T-cell (primary cell): ENCODE data around the gene THOC2. TPM values are rescaled to one million over a fixed set of nuclear protein-coding genes. Genes with fewer than 3 reads are reported as not detected.
"Not testable (repeated sequence)": the region's sequence is repeated elsewhere in the genome, so short reads cannot be mapped to it uniquely, and the experiment has no call there.

Experiments used
- ATAC-seq, 4 experiments: fragments of 200-7000 bp in 3 of 4; fragments of 150-1000 bp in 1 of 4; cut with Tn5 transposase; replicated peaks in 1 of 4; 1 replicate in 3 of 4; 2 replicates in 1 of 4; pipeline ENCODE4 v1.10.0; 2021; ENCODE audit warnings: moderate library complexity in 3 of 4, mild to moderate bottlenecking in 2 of 4, moderate number of reproducible peaks in 1 of 4
- CTCF ChIA-PET, 2 donors: fragments of 300-600 bp; sonication (Branson Sonifier 250); formaldehyde crosslinking; loops; one replicate each; lab custom pipeline; 2022; ENCODE audit warnings: antibody characterized with exemption in 2 of 2; lab: Charles Lee
- POLR2A ChIA-PET, 2 donors: fragments of 300-600 bp; sonication (Branson Sonifier 250); formaldehyde crosslinking; loops; one replicate each; lab custom pipeline; 2022; ENCODE audit warnings: antibody characterized with exemption in 2 of 2; lab: Charles Lee
- DNase-seq, 35 experiments: peaks; one replicate each; pipeline versions ENCODE4 v3.0.0 to v3.0.0-alpha.2; 2013 to 2023
- H3K27ac ChIP-seq: one replicate; pipeline ENCODE4 v1.5.1; 2013; ENCODE audit warnings: low read length
- H3K27me3 ChIP-seq, 2 experiments: replicated peaks in 1 of 2; 1 replicate in 1 of 2; 2 replicates in 1 of 2; pipeline versions ENCODE4 v1.6.1 to v1.7.0; 2013; ENCODE audit warnings: low read length in 1 of 2, mixed read lengths in 1 of 2; ENCODE audit not compliant: control insufficient read depth in 2 of 2, insufficient read depth in 2 of 2; ENCODE audit errors: extremely low read depth in 1 of 2
- H3K36me3 ChIP-seq, 2 donors: 1 replicate in 1 of 2; 2 replicates in 1 of 2; pipeline versions ENCODE4 v1.6.1 to v1.7.0; 2013; ENCODE audit warnings: low read length in 1 of 2; ENCODE audit not compliant: control insufficient read depth in 2 of 2, insufficient read depth in 1 of 2; ENCODE audit errors: extremely low read depth in 1 of 2
- H3K4me1 ChIP-seq, 2 experiments: 1 replicate in 1 of 2; 2 replicates in 1 of 2; pipeline versions ENCODE4 v1.6.1 to v1.7.0; 2013; ENCODE audit warnings: low read length in 2 of 2, mixed read lengths in 1 of 2; ENCODE audit not compliant: insufficient read depth in 2 of 2, control insufficient read depth in 1 of 2; ENCODE audit errors: extremely low read depth in 1 of 2
- H3K4me3 ChIP-seq, 2 donors: 1 replicate in 1 of 2; 2 replicates in 1 of 2; pipeline versions ENCODE4 v1.5.1 to v1.7.0; 2013; ENCODE audit warnings: mild to moderate bottlenecking in 2 of 2, low read length in 1 of 2, moderate library complexity in 1 of 2; ENCODE audit not compliant: control insufficient read depth in 1 of 2; ENCODE audit errors: extremely low read depth in 1 of 2
- H3K9me3 ChIP-seq: 2 replicates; pipeline ENCODE4 v1.7.0; 2013
- H3K27ac Mint-ChIP-seq, 2 donors: one replicate each; pipeline ENCODE4 v1.8.0; 2020 to 2021; ENCODE audit warnings: mild to moderate bottlenecking in 2 of 2, mixed read lengths in 2 of 2
- H3K27me3 Mint-ChIP-seq, 2 donors: one replicate each; pipeline ENCODE4 v1.8.0; 2021 to 2022; ENCODE audit warnings: mixed read lengths in 2 of 2
- H3K36me3 Mint-ChIP-seq: one replicate; pipeline ENCODE4 v1.8.0; 2021; ENCODE audit warnings: mixed read lengths
- H3K4me1 Mint-ChIP-seq, 3 donors: one replicate each; pipeline ENCODE4 v1.8.0; 2020 to 2022; ENCODE audit warnings: mixed read lengths in 3 of 3, mild to moderate bottlenecking in 1 of 3
- H3K4me3 Mint-ChIP-seq, 3 donors: one replicate each; pipeline ENCODE4 v1.8.0; 2020 to 2022; ENCODE audit warnings: mild to moderate bottlenecking in 3 of 3, mixed read lengths in 3 of 3, moderate library complexity in 3 of 3
- H3K9me3 Mint-ChIP-seq, 3 donors: one replicate each; pipeline ENCODE4 v1.8.0; 2020 to 2022; ENCODE audit warnings: mixed read lengths in 3 of 3
- WGBS: methylation state at CpG from one replicate; pipeline ENCODE4 v1.1.5; 2013; ENCODE audit warnings: missing lambda C conversion rate; ENCODE audit not compliant: insufficient coverage; 5-methylcytosine and 5-hydroxymethylcytosine counted together
- total RNA-seq, 35 experiments: library from RNA in 6 of 35; stranded (reverse) in 6 of 35; fragments of 120-200 nt in 1 of 35; gene quantifications; one replicate each; pipeline versions ENCODE4 v1.2.1 to v1.2.4 and lab custom pipeline; 2013 to 2026

The THOC2 gene
- total RNA-seq, 5 donors from 2014 or later (not counting 1 experiment from before 2014, with no cell fraction given), result 75.7 to 102 (median 80.7) TPM

- Mint-ChIP-seq H3K9me3 (no peaks in the 10 kb centered on the region), H3K27ac (no peak overlapping the region), H3K4me3 (no peak overlapping the region), H3K27me3 (no peaks in the 10 kb centered on the region), H3K36me3 (peaks cover 13% of the 10 kb centered on the region), H3K4me1 (no peaks in the 10 kb centered on the region)
- CTCF ChIA-PET, result interaction anchor here in 1 of 2 donors (0.7 kb wide), 1 partner anchor 47 kb away, joined by 9 read pairs; no protein-coding TSS in a partner anchor
- DNase-seq (no peak), ATAC-seq (no peak)
- Histone ChIP-seq H3K27me3 (no peaks in the 10 kb centered on the region), H3K9me3 (no peaks in the 10 kb centered on the region), H3K4me1 (no peaks in the 10 kb centered on the region), H3K27ac (no peak overlapping the region), H3K4me3 (no peak overlapping the region), H3K36me3 (peaks cover 0 to 9% of the 10 kb centered on the region in 2 donors)
- POLR2A ChIA-PET, result no interaction called here
- WGBS, result no CpG with 5 or more reads among the region's 5 CpGs
Measured at GRCh38 chrX:123691776-123692175, 41.1 kb downstream of the THOC2 start.

GRCh38 chrX:123688524-123688923 is 44.3 kb downstream of the THOC2 start:
- ChIA-PET POLR2A (no interaction called here), CTCF (no interaction called here)
- H3K27ac Mint-ChIP-seq, result no peak overlapping the region
- no peak for DNase-seq
- no peak for ATAC-seq
- Histone ChIP-seq H3K9me3 (no peaks in the 10 kb centered on the region), H3K36me3 (peaks cover 0 to 22% of the 10 kb centered on the region in 2 donors), H3K27me3 (no peaks in the 10 kb centered on the region), H3K27ac (no peak overlapping the region), H3K4me3 (no peak overlapping the region), H3K4me1 (no peaks in the 10 kb centered on the region)
- no peaks in the 10 kb centered on the region for H3K4me1 Mint-ChIP-seq
- peaks cover 0 to 3% of the 10 kb centered on the region in 2 donors for H3K27me3 Mint-ChIP-seq
- WGBS, result no CpG with 5 or more reads among the region's 1 CpG
- no peaks in the 10 kb centered on the region for H3K9me3 Mint-ChIP-seq
- no peak overlapping the region for H3K4me3 Mint-ChIP-seq
- peaks cover 22% of the 10 kb centered on the region for H3K36me3 Mint-ChIP-seq

GRCh38 chrX:123685232-123685631 is 47.6 kb downstream of the THOC2 start:
- H3K4me3 ChIP-seq, result no peak overlapping the region
- no peaks in the 10 kb centered on the region for H3K4me1 ChIP-seq
- WGBS, result no CpG with 5 or more reads among the region's 1 CpG
- POLR2A ChIA-PET, result no interaction called here
- no peak overlapping the region for H3K27ac ChIP-seq
- Mint-ChIP-seq H3K9me3 (no peaks in the 10 kb centered on the region), H3K27me3 (peaks cover 0 to 3% of the 10 kb centered on the region in 2 donors), H3K36me3 (peaks cover 35% of the 10 kb centered on the region), H3K4me1 (no peaks in the 10 kb centered on the region), H3K4me3 (no peak overlapping the region), H3K27ac (no peak overlapping the region)
- no peaks in the 10 kb centered on the region for H3K27me3 ChIP-seq
- CTCF ChIA-PET, result no interaction called here
- H3K36me3 ChIP-seq, result peaks cover 0 to 21% of the 10 kb centered on the region in 2 donors
- ATAC-seq, result no peak
- no peak for DNase-seq
- H3K9me3 ChIP-seq, result no peaks in the 10 kb centered on the region

- DNase-seq (no peak), ATAC-seq (no peak)
- H3K9me3 ChIP-seq, result no peaks in the 10 kb centered on the region
- H3K4me1 Mint-ChIP-seq, result no peaks in the 10 kb centered on the region
- ChIA-PET CTCF (no interaction called here), POLR2A (no interaction called here)
- H3K36me3 ChIP-seq, result peaks cover 0 to 31% of the 10 kb centered on the region in 2 donors
- H3K4me3 Mint-ChIP-seq, result no peak overlapping the region
- peaks cover 0 to 9% of the 10 kb centered on the region in 2 donors for H3K27me3 Mint-ChIP-seq
- peaks cover 55% of the 10 kb centered on the region for H3K36me3 Mint-ChIP-seq
- no peaks in the 10 kb centered on the region for H3K9me3 Mint-ChIP-seq
- H3K27ac ChIP-seq, result no peak overlapping the region
- H3K4me1 ChIP-seq, result no peaks in the 10 kb centered on the region
- H3K27me3 ChIP-seq, result no peaks in the 10 kb centered on the region
- no peak overlapping the region for H3K4me3 ChIP-seq
- no peak overlapping the region for H3K27ac Mint-ChIP-seq
Measured at GRCh38 chrX:123682186-123682585, 50.7 kb downstream of the THOC2 start.

- peaks cover 54% of the 10 kb centered on the region for H3K36me3 Mint-ChIP-seq
- H3K27me3 Mint-ChIP-seq, POLR2A ChIA-PET, H3K4me3 Mint-ChIP-seq, H3K27ac Mint-ChIP-seq, DNase-seq, H3K4me3 ChIP-seq, CTCF ChIA-PET, H3K4me1 Mint-ChIP-seq, H3K9me3 ChIP-seq, H3K27me3 ChIP-seq, H3K27ac ChIP-seq, H3K9me3 Mint-ChIP-seq, H3K4me1 ChIP-seq, ATAC-seq: not testable (repeated sequence)
- H3K36me3 ChIP-seq, result peaks cover 0 to 29% of the 10 kb centered on the region in 2 donors
- WGBS, result 100% methylated on average over 2 of the region's 15 CpGs
Measured at GRCh38 chrX:123679733-123680460, 53.0 kb downstream of the THOC2 start.

GRCh38 chrX:123675154-123675553 is 57.7 kb downstream of the THOC2 start:
- H3K4me3 Mint-ChIP-seq, result no peak overlapping the region
- ChIA-PET CTCF (no interaction called here), POLR2A (no interaction called here)
- H3K9me3 Mint-ChIP-seq, result peaks cover 0 to 4% (median 3%) of the 10 kb centered on the region in 3 donors
- H3K4me3 ChIP-seq, result no peak overlapping the region
- peaks cover 0 to 9% of the 10 kb centered on the region in 2 donors for H3K27me3 Mint-ChIP-seq
- no peaks in the 10 kb centered on the region for H3K4me1 ChIP-seq
- no CpG with 5 or more reads among the region's 2 CpGs for WGBS
- peaks cover 0 to 26% of the 10 kb centered on the region in 2 donors for H3K36me3 ChIP-seq
- ATAC-seq (no peak), DNase-seq (no peak)
- H3K4me1 Mint-ChIP-seq, result no peaks in the 10 kb centered on the region
- no peaks in the 10 kb centered on the region for H3K27me3 ChIP-seq
- no peaks in the 10 kb centered on the region for H3K9me3 ChIP-seq
- H3K27ac Mint-ChIP-seq, result no peak overlapping the region
- H3K36me3 Mint-ChIP-seq, result peaks cover 49% of the 10 kb centered on the region
- no peak overlapping the region for H3K27ac ChIP-seq
